Astrocyte (in vitro differentiated cells and primary cell): ENCODE measurements around the gene CCDC137. TPM values are rescaled to one million over a fixed set of nuclear protein-coding genes. Genes with fewer than 3 reads are reported as not detected.

Source experiments
- DNase-seq: peaks from one replicate; pipeline ENCODE4 v3.0.0-alpha.2; 2010; ENCODE audit warnings: low read depth
- FAIRE-seq: peaks from 2 replicates; lab custom pipeline; 2011; peaks lifted over from hg19 to GRCh38; lab: Jason Lieb, UNC
- H2AFZ ChIP-seq: 2 replicates; pipeline ENCODE4 v1.6.0; 2012; ENCODE audit warnings: low read depth, low read length, inconsistent platforms
- H3K27ac ChIP-seq: 2 replicates; pipeline ENCODE4 v1.5.1; 2011; ENCODE audit warnings: low read depth, low read length, inconsistent platforms
- H3K27me3 ChIP-seq: 2 replicates; pipeline ENCODE4 v1.6.0; 2011; ENCODE audit warnings: low read length, inconsistent platforms; ENCODE audit not compliant: insufficient read depth
- H3K36me3 ChIP-seq: 2 replicates; pipeline ENCODE4 v1.5.1; 2011; ENCODE audit warnings: low read length, inconsistent platforms; ENCODE audit not compliant: insufficient read depth
- H3K4me1 ChIP-seq: 2 replicates; pipeline ENCODE4 v1.5.1; 2011; ENCODE audit warnings: low read length, inconsistent platforms; ENCODE audit not compliant: insufficient read depth
- H3K4me2 ChIP-seq: 2 replicates; pipeline ENCODE4 v1.6.0; 2012; ENCODE audit warnings: low read length, inconsistent platforms
- H3K4me3 ChIP-seq: 2 replicates; pipeline ENCODE4 v1.5.1; 2011; ENCODE audit warnings: low read depth, mild to moderate bottlenecking, low read length, inconsistent platforms; ENCODE audit not compliant: insufficient read depth
- H3K79me2 ChIP-seq: 2 replicates; pipeline ENCODE4 v1.6.0; 2012; ENCODE audit warnings: mild to moderate bottlenecking, low read length, inconsistent platforms; ENCODE audit not compliant: insufficient read depth
- H3K9ac ChIP-seq: 2 replicates; pipeline ENCODE4 v1.6.0; 2012; ENCODE audit warnings: mild to moderate bottlenecking, low read length, inconsistent platforms
- H3K9me3 ChIP-seq: 2 replicates; pipeline ENCODE4 v1.5.1; 2012; ENCODE audit warnings: low read depth, mild to moderate bottlenecking, low read length, inconsistent platforms; ENCODE audit not compliant: insufficient read depth
- H4K20me1 ChIP-seq: 2 replicates; pipeline ENCODE4 v1.6.0; 2012; ENCODE audit warnings: low read length, inconsistent platforms; ENCODE audit not compliant: insufficient read depth
- H3K27ac Mint-ChIP-seq: one replicate; pipeline ENCODE4 v1.8.0; 2021; ENCODE audit warnings: mild to moderate bottlenecking, mixed read lengths; ENCODE audit not compliant: unreplicated experiment
- H3K27me3 Mint-ChIP-seq: one replicate; pipeline ENCODE4 v1.8.0; 2021; ENCODE audit warnings: low read depth, mixed read lengths; ENCODE audit not compliant: unreplicated experiment
- H3K36me3 Mint-ChIP-seq: one replicate; pipeline ENCODE4 v1.8.0; 2021; ENCODE audit warnings: low read depth, mixed read lengths; ENCODE audit not compliant: unreplicated experiment
- H3K4me1 Mint-ChIP-seq: one replicate; pipeline ENCODE4 v1.8.0; 2021; ENCODE audit warnings: low read depth, mixed read lengths; ENCODE audit not compliant: unreplicated experiment
- H3K4me3 Mint-ChIP-seq: one replicate; pipeline ENCODE4 v1.8.0; 2021; ENCODE audit warnings: mild to moderate bottlenecking, moderate library complexity, mixed read lengths; ENCODE audit not compliant: unreplicated experiment
- H3K9me3 Mint-ChIP-seq: one replicate; pipeline ENCODE4 v1.8.0; 2021; ENCODE audit warnings: mild to moderate bottlenecking, mixed read lengths; ENCODE audit not compliant: unreplicated experiment
- EZH2 ChIP-seq: IDR thresholded peaks from 2 replicates; pipeline ENCODE4 v1.6.1; 2012; ENCODE audit warnings: mild to moderate bottlenecking, low read length, inconsistent platforms; ENCODE audit not compliant: insufficient read depth
- total RNA-seq: library from RNA; stranded (reverse); gene quantifications from 2 replicates; pipeline ENCODE4 v1.2.1, GENCODE V29; 2021
- TF ChIP-seq, protein P1 (sequence below): IDR thresholded peaks from 2 replicates; pipeline ENCODE4 v1.5.1; 2011; ENCODE audit warnings: low read depth, mild to moderate bottlenecking, inconsistent platforms, low read length, moderate library complexity; ENCODE audit not compliant: insufficient read depth

Gene CCDC137
- total RNA-seq, 1 donor from 2014 or later: 29.4 TPM

DNA sequence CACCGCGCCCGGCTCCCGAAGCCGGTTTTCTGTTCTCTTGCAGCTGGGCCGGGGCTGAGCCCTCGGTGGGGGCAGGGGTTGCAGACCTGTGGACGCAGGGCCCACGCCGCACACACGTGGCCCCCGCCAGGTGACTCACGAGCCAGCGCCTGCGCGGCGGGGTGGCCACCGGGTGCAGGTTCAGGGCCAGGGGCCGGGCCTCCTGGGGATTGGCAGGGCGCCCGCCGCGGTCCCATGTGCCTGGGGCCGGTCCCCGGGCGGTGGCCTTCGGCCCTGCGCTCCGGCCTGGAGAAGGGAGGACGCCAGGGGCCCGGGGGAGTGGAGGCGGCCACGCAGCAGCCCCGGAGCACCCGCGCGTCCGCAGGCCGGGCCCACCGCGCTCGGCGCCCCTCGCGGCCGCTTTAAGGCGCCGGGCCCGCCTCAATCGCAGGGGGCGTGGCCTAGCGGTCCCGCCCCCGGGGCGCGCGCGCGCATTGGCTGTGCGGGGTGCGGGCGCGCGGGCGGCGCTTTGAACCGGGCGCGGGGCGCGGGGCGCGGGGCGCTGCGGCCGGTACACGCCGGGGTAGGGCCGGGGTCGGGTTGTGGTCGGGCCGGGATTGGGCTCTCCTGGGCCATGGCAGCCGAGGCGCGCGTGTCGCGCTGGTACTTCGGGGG lies 45.4 kb downstream of the CCDC137 start, which contains the start of gene SLC25A10:
Gene SLC25A10, plus strand, starts transcription at position 471 of the 654 bp plus-strand sequence. Its CDS starts 143 bp downstream, at position 614.
- Histone ChIP-seq H3K4me3 (peak within 1 kb of the TSS; percentile 63), H3K79me2 (peaks cover 13% of the 10 kb centered on the region), H3K4me2 (peak within 1 kb of the TSS; percentile 89), H3K27ac (peak within 1 kb of the TSS; percentile 19), H3K9ac (peak within 1 kb of the TSS; percentile 72), H3K27me3 (no peaks in the 10 kb centered on the region), H2AFZ (no peak within 1 kb of the TSS), H3K9me3 (no peaks in the 10 kb centered on the region), H3K36me3 (no peaks in the 10 kb centered on the region), H4K20me1 (peaks cover 41% of the 10 kb centered on the region), H3K4me1 (peaks cover 34% of the 10 kb centered on the region)
- no peak for FAIRE-seq
- Mint-ChIP-seq H3K27ac (peak within 1 kb of the TSS; percentile 87), H3K36me3 (peaks cover 2% of the 10 kb centered on the region), H3K27me3 (no peaks in the 10 kb centered on the region), H3K9me3 (no peaks in the 10 kb centered on the region), H3K4me3 (peak within 1 kb of the TSS; percentile 85), H3K4me1 (peaks cover 7% of the 10 kb centered on the region)
- peak; percentile 51 for DNase-seq
- TF ChIP-seq, protein P1, sequence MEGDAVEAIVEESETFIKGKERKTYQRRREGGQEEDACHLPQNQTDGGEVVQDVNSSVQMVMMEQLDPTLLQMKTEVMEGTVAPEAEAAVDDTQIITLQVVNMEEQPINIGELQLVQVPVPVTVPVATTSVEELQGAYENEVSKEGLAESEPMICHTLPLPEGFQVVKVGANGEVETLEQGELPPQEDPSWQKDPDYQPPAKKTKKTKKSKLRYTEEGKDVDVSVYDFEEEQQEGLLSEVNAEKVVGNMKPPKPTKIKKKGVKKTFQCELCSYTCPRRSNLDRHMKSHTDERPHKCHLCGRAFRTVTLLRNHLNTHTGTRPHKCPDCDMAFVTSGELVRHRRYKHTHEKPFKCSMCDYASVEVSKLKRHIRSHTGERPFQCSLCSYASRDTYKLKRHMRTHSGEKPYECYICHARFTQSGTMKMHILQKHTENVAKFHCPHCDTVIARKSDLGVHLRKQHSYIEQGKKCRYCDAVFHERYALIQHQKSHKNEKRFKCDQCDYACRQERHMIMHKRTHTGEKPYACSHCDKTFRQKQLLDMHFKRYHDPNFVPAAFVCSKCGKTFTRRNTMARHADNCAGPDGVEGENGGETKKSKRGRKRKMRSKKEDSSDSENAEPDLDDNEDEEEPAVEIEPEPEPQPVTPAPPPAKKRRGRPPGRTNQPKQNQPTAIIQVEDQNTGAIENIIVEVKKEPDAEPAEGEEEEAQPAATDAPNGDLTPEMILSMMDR: no peak
- no peak for TF ChIP-seq EZH2

GRCh38 chr17:81712468-81713003 lies 46.0 kb downstream of the CCDC137 start:
- Histone ChIP-seq H2AFZ (no peak overlapping the region), H3K36me3 (no peaks in the 10 kb centered on the region), H3K27me3 (no peaks in the 10 kb centered on the region), H3K79me2 (peaks cover 13% of the 10 kb centered on the region), H3K27ac (peak overlapping the region; percentile 19), H3K9me3 (no peaks in the 10 kb centered on the region), H3K4me2 (peak overlapping the region; percentile 89), H3K4me3 (peak overlapping the region; percentile 63), H4K20me1 (peaks cover 39% of the 10 kb centered on the region), H3K4me1 (peaks cover 34% of the 10 kb centered on the region), H3K9ac (peak overlapping the region; percentile 72)
- no peak for DNase-seq
- Mint-ChIP-seq H3K4me1 (peaks cover 7% of the 10 kb centered on the region), H3K27me3 (no peaks in the 10 kb centered on the region), H3K36me3 (peaks cover 2% of the 10 kb centered on the region), H3K4me3 (peak overlapping the region; percentile 85), H3K27ac (peak overlapping the region; percentile 87), H3K9me3 (no peaks in the 10 kb centered on the region)
- no peak for FAIRE-seq
- no peak for TF ChIP-seq EZH2
- TF ChIP-seq, protein P1: no peak
